ENCODE results near the gene EEFSEC. TPM values are rescaled to one million over a fixed set of nuclear protein-coding genes. Genes with fewer than 3 reads are reported as not detected.
A peak's percentile ranks its signal among the peaks of the same experiment; 100 is the strongest.

Gene EEFSEC
- total and polyA plus RNA-seq, 12 donors, result 5.5 to 15.6 (median 10.4) TPM

GRCh38 chr3:128404276-128405068 is 251.2 kb downstream of the EEFSEC start:
- peak overlapping the region in 1 of 5 donors; percentile 8 for H3K27ac ChIP-seq
- DNase-seq, result no peak
- no peaks in the 10 kb centered on the region for H3K27me3 ChIP-seq
- H3K9me3 ChIP-seq (replicated peaks in 1 of 3), result no peaks in the 10 kb centered on the region
- H3K4me1 ChIP-seq (replicated peaks in 1 of 2), result peaks cover 0 to 7% of the 10 kb centered on the region in 2 donors
- no peak for TF ChIP-seq POLR2A (IDR thresholded peaks at IDR 0.05)
- no peak for TF ChIP-seq CTCF (IDR thresholded peaks at IDR 0.05)
- WGBS, 4 donors, result 83 to 87% (median 86%) methylated on average over 13 to 23 of the region's 23 CpGs
- intact Hi-C loops (cut with DNase I), result no loop called here
- H3K4me3 ChIP-seq, result no peak overlapping the region
- H3K36me3 ChIP-seq (replicated peaks in 1 of 2), result no peaks in the 10 kb centered on the region

GRCh38 chr3:128405554-128406277 is 252.4 kb downstream of the EEFSEC start:
- Histone ChIP-seq H3K27ac (no peak overlapping the region), H3K4me1 (replicated peaks in 1 of 2) (peaks cover 0 to 14% of the 10 kb centered on the region in 2 donors), H3K27me3 (no peaks in the 10 kb centered on the region), H3K4me3 (no peak overlapping the region), H3K36me3 (replicated peaks in 1 of 2) (no peaks in the 10 kb centered on the region), H3K9me3 (replicated peaks in 1 of 3) (no peaks in the 10 kb centered on the region)
- 93 to 95% (median 95%) methylated on average over 6 to 8 of the region's 8 CpGs for WGBS, 4 donors
- intact Hi-C loops (cut with DNase I), result no loop called here
- TF ChIP-seq POLR2A (IDR thresholded peaks at IDR 0.05) (no peak), CTCF (IDR thresholded peaks at IDR 0.05) (no peak)
- DNase-seq, result no peak

GRCh38 chr3:128407247-128407646 is 254.0 kb downstream of the EEFSEC start:
- peaks cover 0 to 14% of the 10 kb centered on the region in 2 donors for H3K4me1 ChIP-seq (replicated peaks in 1 of 2)
- H3K27ac ChIP-seq, result no peak overlapping the region
- no peaks in the 10 kb centered on the region for H3K9me3 ChIP-seq (replicated peaks in 1 of 3)
- WGBS, 4 donors, result 73 to 96% (median 90%) methylated on average over 3 to 7 of the region's 7 CpGs
- H3K4me3 ChIP-seq, result no peak overlapping the region
- H3K36me3 ChIP-seq (replicated peaks in 1 of 2), result no peaks in the 10 kb centered on the region
- no peak for DNase-seq
- intact Hi-C loops (cut with DNase I), result no loop called here
- H3K27me3 ChIP-seq, result no peaks in the 10 kb centered on the region
- TF ChIP-seq POLR2A (IDR thresholded peaks at IDR 0.05) (no peak), CTCF (IDR thresholded peaks at IDR 0.05) (no peak)

- H3K9me3 ChIP-seq (replicated peaks in 1 of 3), result no peaks in the 10 kb centered on the region
- H3K36me3 ChIP-seq (replicated peaks in 1 of 2), result no peaks in the 10 kb centered on the region
- H3K4me3 ChIP-seq, result no peak overlapping the region
- H3K4me1 ChIP-seq (replicated peaks in 1 of 2), result peaks cover 0 to 14% of the 10 kb centered on the region in 2 donors
- DNase-seq, result no peak
- H3K27ac ChIP-seq, result no peak overlapping the region
- H3K27me3 ChIP-seq, result no peaks in the 10 kb centered on the region
- WGBS, 4 donors, result 95 to 97% (median 96%) methylated on average over 4 to 19 of the region's 19 CpGs
- TF ChIP-seq CTCF (IDR thresholded peaks at IDR 0.05) (no peak), POLR2A (IDR thresholded peaks at IDR 0.05) (no peak)
- intact Hi-C loops (cut with DNase I), result no loop called here
Measured at GRCh38 chr3:128408012-128408692, 254.9 kb downstream of the EEFSEC start.

All from adrenal gland (tissue), 12 donors.